HG03095 (cell line): Measurements from ENCODE around the gene TPSD1.
"Not testable (repeated sequence)": the region's sequence is repeated elsewhere in the genome, so short reads cannot be mapped to it uniquely, and the experiment has no call there.

ENCODE experiments used
- ATAC-seq: cut with Tn5 transposase; IDR thresholded peaks from one replicate; pipeline ENCODE4 v1.9.1; 2021; ENCODE audit warnings: moderate library complexity; ENCODE audit not compliant: unreplicated experiment

TPSD1 gene

GRCh38 chr16:1262210-1262845 is 6.5 kb downstream of the TPSD1 start:
- no peak for ATAC-seq

- no peak for ATAC-seq
These were observed 7.0 kb downstream of the TPSD1 start for GRCh38 chr16:1262846-1263221.

GRCh38 chr16:1263591-1264344 is 7.9 kb downstream of the TPSD1 start:
- ATAC-seq, result no peak

GRCh38 chr16:1264345-1265089 is 8.6 kb downstream of the TPSD1 start:
- ATAC-seq, result no peak

GRCh38 chr16:1265090-1265630 is 9.3 kb downstream of the TPSD1 start:
- no peak for ATAC-seq

- no peak for ATAC-seq
These were observed 10.0 kb downstream of the TPSD1 start for GRCh38 chr16:1265826-1266225.

GRCh38 chr16:1269418-1269817 is 13.5 kb downstream of the TPSD1 start:
- not testable (repeated sequence) for ATAC-seq

- ATAC-seq, result no peak
These were observed 15.5 kb downstream of the TPSD1 start for GRCh38 chr16:1271380-1271723.

GRCh38 chr16:1271724-1272413 is 16.0 kb downstream of the TPSD1 start:
- ATAC-seq, result not testable (repeated sequence)

- ATAC-seq, result no peak
These were observed 16.8 kb downstream of the TPSD1 start for GRCh38 chr16:1272453-1273198.

- no peak for ATAC-seq
These were observed 17.9 kb downstream of the TPSD1 start for GRCh38 chr16:1273816-1274215.

- no peak for ATAC-seq
These were observed 18.9 kb downstream of the TPSD1 start for GRCh38 chr16:1274767-1275166.

- no peak for ATAC-seq
These were observed 20.1 kb downstream of the TPSD1 start for GRCh38 chr16:1275791-1276579.

- no peak for ATAC-seq
These were observed 20.7 kb downstream of the TPSD1 start for GRCh38 chr16:1276580-1276878.

GRCh38 chr16:1277151-1277598 is 21.3 kb downstream of the TPSD1 start:
- no peak for ATAC-seq

- no peak for ATAC-seq
These were observed 21.9 kb downstream of the TPSD1 start for GRCh38 chr16:1277617-1278282.

GRCh38 chr16:1278477-1278876 is 22.6 kb downstream of the TPSD1 start:
- no peak for ATAC-seq

GRCh38 chr16:1279081-1279944 is 23.4 kb downstream of the TPSD1 start:
- no peak for ATAC-seq
